DOHH2 (cell line): ENCODE results near the gene TCF12.

ENCODE experiments used
- CTCF ChIP-seq: fragments of 200-600 bp; sonication (generic); IDR thresholded peaks from one replicate; pipeline ENCODE4 v1.5.1; 2014; ENCODE audit warnings: antibody characterized with exemption, mild to moderate bottlenecking, low read depth, low read length; ENCODE audit not compliant: poor library complexity, severe bottlenecking
- EZH2phosphoT487 ChIP-seq: fragments of 200-600 bp; sonication (generic); IDR thresholded peaks from 2 replicates; pipeline ENCODE4 v1.6.1; 2017; ENCODE audit warnings: borderline replicate concordance, mild to moderate bottlenecking, antibody characterized with exemption, low read length, moderate library complexity, mixed read lengths

GRCh38 chr15:57224664-57225063 is 306.2 kb downstream of the TCF12 start:
- no peak for TF ChIP-seq CTCF
- no peak for TF ChIP-seq EZH2phosphoT487
